ENCODE measurements around the gene GLS.

The GLS gene

GRCh38 chr2:191012346-191012745, 131.7 kb downstream of the GLS start:
- in situ Hi-C loops (cut with HindIII; ENCODE audit: low sequenced_read_pairs) = no loop called here

GRCh38 chr2:191012845-191013681, 132.4 kb downstream of the GLS start:
- in situ Hi-C loops (cut with HindIII; ENCODE audit: low sequenced_read_pairs) = no loop called here

GRCh38 chr2:191013682-191013931, 133.0 kb downstream of the GLS start:
- in situ Hi-C loops (cut with HindIII; ENCODE audit: low sequenced_read_pairs) = no loop called here

- in situ Hi-C loops (cut with HindIII; ENCODE audit: low sequenced_read_pairs) = no loop called here
Observed at GRCh38 chr2:191013932-191014652, 133.5 kb downstream of the GLS start, which contains the start of gene STAT1. TSS of gene STAT1 (minus strand) at chr2:191014171. CDS start at chr2:191010003, 4,168 bp downstream.

GRCh38 chr2:191014653-191015020, 134.0 kb downstream of the GLS start:
- in situ Hi-C loops (cut with HindIII; ENCODE audit: low sequenced_read_pairs) = no loop called here

Measured in DLD1 (cell line).